Measurements from ENCODE around the gene IL7R. TPM values are rescaled to one million over a fixed set of nuclear protein-coding genes. Genes with fewer than 3 reads are reported as not detected.

IL7R gene
- total and polyA plus RNA-seq, 10 of the 15 experiments (the other 5 are each of a cell fraction or from before 2014, with no cell fraction given) = 0.40 to 21.1 (median 0.85) TPM

GRCh38 chr5:35894131-35894530 is 37.4 kb downstream of the IL7R start (continued):
- TF ChIP-seq NKRF (conservative IDR thresholded peaks at IDR 0.05) = no peak
- no peak for TF ChIP-seq CBX3 (IDR thresholded peaks at IDR 0.05; ENCODE audit: borderline replicate concordance, low read depth)
- TF ChIP-seq SUPT20H (IDR thresholded peaks at IDR 0.05; ENCODE audit: borderline replicate concordance, control insufficient read depth, low read depth, low read length) = no peak
- no peak; the same call in 1 of the 2 replicates for TF ChIP-seq JUNB (IDR thresholded peaks at IDR 0.05)
- TF ChIP-seq YY1 (IDR thresholded peaks at IDR 0.05; ENCODE audit: low read depth, low read length) = no peak
- no peak for TF ChIP-seq GABPA (IDR thresholded peaks at IDR 0.05; ENCODE audit: low read depth)
- no peak for TF ChIP-seq EZH2 (IDR thresholded peaks at IDR 0.05; ENCODE audit: borderline replicate concordance, control insufficient read depth, low read depth, low read length)
- no peak for TF ChIP-seq ZNF207 (IDR thresholded peaks at IDR 0.05; ENCODE audit: borderline replicate concordance)
- no peak for TF ChIP-seq SUZ12 (IDR thresholded peaks at IDR 0.05; ENCODE audit: unreplicated experiment)
- no peak for TF ChIP-seq CHD1 (IDR thresholded peaks at IDR 0.05; ENCODE audit: low read depth, low read length)
- peak; percentile 48; the same call in 1 of the 2 replicates for TF ChIP-seq TCF7 (IDR thresholded peaks at IDR 0.05; ENCODE audit: borderline replicate concordance)
- TF ChIP-seq ZNF24 (IDR thresholded peaks at IDR 0.05) = no peak
- TF ChIP-seq ATF7 (IDR thresholded peaks at IDR 0.05; ENCODE audit: low read depth) = 0 out of 2 replicates have a peak, but pooled peaks have one; percentile 54
- TF ChIP-seq, protein P1, sequence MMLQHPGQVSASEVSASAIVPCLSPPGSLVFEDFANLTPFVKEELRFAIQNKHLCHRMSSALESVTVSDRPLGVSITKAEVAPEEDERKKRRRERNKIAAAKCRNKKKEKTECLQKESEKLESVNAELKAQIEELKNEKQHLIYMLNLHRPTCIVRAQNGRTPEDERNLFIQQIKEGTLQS (IDR thresholded peaks at IDR 0.05; ENCODE audit: borderline replicate concordance, extremely low read depth, low read depth, low read length) = no peak

Measured in GM12878 (cell line).